ENCODE measurements around the gene YBX3.

DNA sequence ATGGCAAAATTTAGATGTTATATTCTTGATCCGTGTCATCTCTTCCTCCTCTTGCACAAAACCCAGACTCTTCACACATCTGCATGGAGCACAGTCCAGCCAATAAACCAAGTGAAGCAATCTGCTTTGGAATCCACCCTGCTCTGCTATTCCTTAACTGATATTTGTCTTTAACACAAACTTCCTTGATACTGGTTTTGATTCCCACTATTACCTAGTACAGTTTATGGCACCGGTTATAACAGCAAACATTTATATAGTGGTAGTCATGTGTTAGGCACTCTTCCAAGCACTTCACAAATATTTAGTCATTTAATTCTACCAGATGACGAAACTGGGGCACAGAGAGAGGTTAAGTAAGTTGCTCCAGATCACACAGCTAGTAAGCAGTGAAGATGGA, 61.8 kb downstream of the YBX3 start:
- TF ChIP-seq, protein P1, sequence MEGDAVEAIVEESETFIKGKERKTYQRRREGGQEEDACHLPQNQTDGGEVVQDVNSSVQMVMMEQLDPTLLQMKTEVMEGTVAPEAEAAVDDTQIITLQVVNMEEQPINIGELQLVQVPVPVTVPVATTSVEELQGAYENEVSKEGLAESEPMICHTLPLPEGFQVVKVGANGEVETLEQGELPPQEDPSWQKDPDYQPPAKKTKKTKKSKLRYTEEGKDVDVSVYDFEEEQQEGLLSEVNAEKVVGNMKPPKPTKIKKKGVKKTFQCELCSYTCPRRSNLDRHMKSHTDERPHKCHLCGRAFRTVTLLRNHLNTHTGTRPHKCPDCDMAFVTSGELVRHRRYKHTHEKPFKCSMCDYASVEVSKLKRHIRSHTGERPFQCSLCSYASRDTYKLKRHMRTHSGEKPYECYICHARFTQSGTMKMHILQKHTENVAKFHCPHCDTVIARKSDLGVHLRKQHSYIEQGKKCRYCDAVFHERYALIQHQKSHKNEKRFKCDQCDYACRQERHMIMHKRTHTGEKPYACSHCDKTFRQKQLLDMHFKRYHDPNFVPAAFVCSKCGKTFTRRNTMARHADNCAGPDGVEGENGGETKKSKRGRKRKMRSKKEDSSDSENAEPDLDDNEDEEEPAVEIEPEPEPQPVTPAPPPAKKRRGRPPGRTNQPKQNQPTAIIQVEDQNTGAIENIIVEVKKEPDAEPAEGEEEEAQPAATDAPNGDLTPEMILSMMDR (IDR thresholded peaks at IDR 0.05; ENCODE audit: low read depth, low read length, poor library complexity, severe bottlenecking): no peak
- no peak for TF ChIP-seq EZH2phosphoT487 (IDR thresholded peaks at IDR 0.05; ENCODE audit: borderline replicate concordance, low read length)

All from DOHH2 (cell line).